GM18861 (cell line): ENCODE results near the gene ZDHHC13.

Experiments
- ATAC-seq: cut with Tn5 transposase; IDR thresholded peaks from one replicate; pipeline ENCODE4 v1.9.1; 2021; ENCODE audit not compliant: unreplicated experiment

The ZDHHC13 gene

GRCh38 chr11:19201737-19202605 lies 85.0 kb downstream of the ZDHHC13 start, which contains the start of gene CSRP3:
Gene CSRP3, minus strand, starts transcription at chr11:19201983. Its CDS starts 9,535 bp downstream, at chr11:19192448.
- ATAC-seq = no peak

- no peak for ATAC-seq
Observed at GRCh38 chr11:19204836-19205235, 87.9 kb downstream of the ZDHHC13 start.

- ATAC-seq = no peak
Observed at GRCh38 chr11:19208181-19208580, 91.2 kb downstream of the ZDHHC13 start.

GRCh38 chr11:19208959-19209546 lies 92.1 kb downstream of the ZDHHC13 start:
- ATAC-seq = no peak

- no peak for ATAC-seq
Observed at GRCh38 chr11:19209617-19210370, 92.8 kb downstream of the ZDHHC13 start.

- no peak for ATAC-seq
Observed at GRCh38 chr11:19216021-19216420, 99.1 kb downstream of the ZDHHC13 start.

- no peak for ATAC-seq
Observed at GRCh38 chr11:19216709-19217374, 99.9 kb downstream of the ZDHHC13 start.

- no peak for ATAC-seq
Observed at GRCh38 chr11:19218216-19218615, 101.2 kb downstream of the ZDHHC13 start.

- no peak for ATAC-seq
Observed at GRCh38 chr11:19218786-19219460, 102.0 kb downstream of the ZDHHC13 start.

GRCh38 chr11:19220903-19221724 lies 104.1 kb downstream of the ZDHHC13 start:
- ATAC-seq = no peak

- ATAC-seq = no peak
Observed at GRCh38 chr11:19225123-19225522, 108.2 kb downstream of the ZDHHC13 start.

- no peak for ATAC-seq
Observed at GRCh38 chr11:19225581-19225980, 108.6 kb downstream of the ZDHHC13 start.
